Astrocyte (in vitro differentiated cells and primary cell): Measurements from ENCODE around the gene IPO7. TPM values are rescaled to one million over a fixed set of nuclear protein-coding genes. Genes with fewer than 3 reads are reported as not detected.
"Not testable (repeated sequence)": the region's sequence is repeated elsewhere in the genome, so short reads cannot be mapped to it uniquely, and the experiment has no call there.

Experiments
- DNase-seq: peaks from one replicate; pipeline ENCODE4 v3.0.0-alpha.2; 2010; ENCODE audit warnings: low read depth
- FAIRE-seq: peaks from 2 replicates; lab custom pipeline; 2011; peaks lifted over from hg19 to GRCh38; lab: Jason Lieb, UNC
- H2AFZ ChIP-seq: 2 replicates; pipeline ENCODE4 v1.6.0; 2012; ENCODE audit warnings: low read depth, low read length, inconsistent platforms
- H3K27ac ChIP-seq: 2 replicates; pipeline ENCODE4 v1.5.1; 2011; ENCODE audit warnings: low read depth, low read length, inconsistent platforms
- H3K27me3 ChIP-seq: 2 replicates; pipeline ENCODE4 v1.6.0; 2011; ENCODE audit warnings: low read length, inconsistent platforms; ENCODE audit not compliant: insufficient read depth
- H3K36me3 ChIP-seq: 2 replicates; pipeline ENCODE4 v1.5.1; 2011; ENCODE audit warnings: low read length, inconsistent platforms; ENCODE audit not compliant: insufficient read depth
- H3K4me1 ChIP-seq: 2 replicates; pipeline ENCODE4 v1.5.1; 2011; ENCODE audit warnings: low read length, inconsistent platforms; ENCODE audit not compliant: insufficient read depth
- H3K4me2 ChIP-seq: 2 replicates; pipeline ENCODE4 v1.6.0; 2012; ENCODE audit warnings: low read length, inconsistent platforms
- H3K4me3 ChIP-seq: 2 replicates; pipeline ENCODE4 v1.5.1; 2011; ENCODE audit warnings: low read depth, mild to moderate bottlenecking, low read length, inconsistent platforms; ENCODE audit not compliant: insufficient read depth
- H3K79me2 ChIP-seq: 2 replicates; pipeline ENCODE4 v1.6.0; 2012; ENCODE audit warnings: mild to moderate bottlenecking, low read length, inconsistent platforms; ENCODE audit not compliant: insufficient read depth
- H3K9ac ChIP-seq: 2 replicates; pipeline ENCODE4 v1.6.0; 2012; ENCODE audit warnings: mild to moderate bottlenecking, low read length, inconsistent platforms
- H3K9me3 ChIP-seq: 2 replicates; pipeline ENCODE4 v1.5.1; 2012; ENCODE audit warnings: low read depth, mild to moderate bottlenecking, low read length, inconsistent platforms; ENCODE audit not compliant: insufficient read depth
- H4K20me1 ChIP-seq: 2 replicates; pipeline ENCODE4 v1.6.0; 2012; ENCODE audit warnings: low read length, inconsistent platforms; ENCODE audit not compliant: insufficient read depth
- H3K27ac Mint-ChIP-seq: one replicate; pipeline ENCODE4 v1.8.0; 2021; ENCODE audit warnings: mild to moderate bottlenecking, mixed read lengths; ENCODE audit not compliant: unreplicated experiment
- H3K27me3 Mint-ChIP-seq: one replicate; pipeline ENCODE4 v1.8.0; 2021; ENCODE audit warnings: low read depth, mixed read lengths; ENCODE audit not compliant: unreplicated experiment
- H3K36me3 Mint-ChIP-seq: one replicate; pipeline ENCODE4 v1.8.0; 2021; ENCODE audit warnings: low read depth, mixed read lengths; ENCODE audit not compliant: unreplicated experiment
- H3K4me1 Mint-ChIP-seq: one replicate; pipeline ENCODE4 v1.8.0; 2021; ENCODE audit warnings: low read depth, mixed read lengths; ENCODE audit not compliant: unreplicated experiment
- H3K4me3 Mint-ChIP-seq: one replicate; pipeline ENCODE4 v1.8.0; 2021; ENCODE audit warnings: mild to moderate bottlenecking, moderate library complexity, mixed read lengths; ENCODE audit not compliant: unreplicated experiment
- H3K9me3 Mint-ChIP-seq: one replicate; pipeline ENCODE4 v1.8.0; 2021; ENCODE audit warnings: mild to moderate bottlenecking, mixed read lengths; ENCODE audit not compliant: unreplicated experiment
- CTCF ChIP-seq: IDR thresholded peaks from 2 replicates; pipeline ENCODE4 v1.5.1; 2011; ENCODE audit warnings: low read depth, mild to moderate bottlenecking, inconsistent platforms, low read length, moderate library complexity; ENCODE audit not compliant: insufficient read depth
- EZH2 ChIP-seq: IDR thresholded peaks from 2 replicates; pipeline ENCODE4 v1.6.1; 2012; ENCODE audit warnings: mild to moderate bottlenecking, low read length, inconsistent platforms; ENCODE audit not compliant: insufficient read depth
- total RNA-seq: library from RNA; stranded (reverse); gene quantifications from 2 replicates; pipeline ENCODE4 v1.2.1, GENCODE V29; 2021

IPO7 gene
- total RNA-seq, 1 donor from 2014 or later = 142 TPM

GRCh38 chr11:9438611-9439010, 54.2 kb downstream of the IPO7 start:
- Histone ChIP-seq H2AFZ (no peak overlapping the region), H4K20me1 (no peaks in the 10 kb centered on the region), H3K36me3 (peaks cover 67% of the 10 kb centered on the region), H3K79me2 (peaks cover 17% of the 10 kb centered on the region), H3K4me3 (no peak overlapping the region), H3K4me1 (no peaks in the 10 kb centered on the region), H3K9me3 (no peaks in the 10 kb centered on the region), H3K9ac (no peak overlapping the region), H3K27me3 (no peaks in the 10 kb centered on the region), H3K4me2 (no peak overlapping the region), H3K27ac (no peak overlapping the region)
- Mint-ChIP-seq H3K9me3 (no peaks in the 10 kb centered on the region), H3K27me3 (no peaks in the 10 kb centered on the region), H3K4me1 (no peaks in the 10 kb centered on the region), H3K27ac (no peak overlapping the region), H3K4me3 (no peak overlapping the region), H3K36me3 (peaks cover 19% of the 10 kb centered on the region)
- FAIRE-seq (no peak), DNase-seq (no peak)
- TF ChIP-seq CTCF = no peak
- no peak for TF ChIP-seq EZH2

- FAIRE-seq = no peak
- no peak for TF ChIP-seq EZH2
- no peak for TF ChIP-seq CTCF
- no peaks in the 10 kb centered on the region for H3K9me3 ChIP-seq
- H3K36me3 Mint-ChIP-seq = peaks cover 5% of the 10 kb centered on the region
- H3K27me3 Mint-ChIP-seq = no peaks in the 10 kb centered on the region
- H3K27me3 ChIP-seq = no peaks in the 10 kb centered on the region
- H3K27ac Mint-ChIP-seq = no peak overlapping the region
- no peaks in the 10 kb centered on the region for H3K9me3 Mint-ChIP-seq
- H3K79me2 ChIP-seq = peaks cover 2% of the 10 kb centered on the region
- H3K4me3 ChIP-seq = no peak overlapping the region
- no peaks in the 10 kb centered on the region for H3K4me1 ChIP-seq
- H3K4me1 Mint-ChIP-seq = no peaks in the 10 kb centered on the region
- H3K4me3 Mint-ChIP-seq = no peak overlapping the region
- H3K27ac ChIP-seq = no peak overlapping the region
- DNase-seq = no peak
- H3K36me3 ChIP-seq = peaks cover 30% of the 10 kb centered on the region
- no peak overlapping the region for H3K9ac ChIP-seq
- no peak overlapping the region for H3K4me2 ChIP-seq
- no peaks in the 10 kb centered on the region for H4K20me1 ChIP-seq
- no peak overlapping the region for H2AFZ ChIP-seq
These were observed 61.8 kb downstream of the IPO7 start for GRCh38 chr11:9446230-9446629.

GRCh38 chr11:9448576-9449352, 64.3 kb downstream of the IPO7 start:
- H3K27ac ChIP-seq = no peak overlapping the region
- Mint-ChIP-seq H3K27ac (no peak overlapping the region), H3K4me3 (no peak overlapping the region), H3K36me3 (no peaks in the 10 kb centered on the region), H3K4me1 (no peaks in the 10 kb centered on the region), H3K9me3 (no peaks in the 10 kb centered on the region), H3K27me3 (no peaks in the 10 kb centered on the region)
- H3K4me1 ChIP-seq = no peaks in the 10 kb centered on the region
- no peak for TF ChIP-seq CTCF
- TF ChIP-seq EZH2 = no peak
- FAIRE-seq = no peak
- no peaks in the 10 kb centered on the region for H4K20me1 ChIP-seq
- no peak overlapping the region for H3K9ac ChIP-seq
- H3K4me3 ChIP-seq = no peak overlapping the region
- no peaks in the 10 kb centered on the region for H3K9me3 ChIP-seq
- peaks cover 18% of the 10 kb centered on the region for H3K36me3 ChIP-seq
- H3K27me3 ChIP-seq = no peaks in the 10 kb centered on the region
- H3K79me2 ChIP-seq = no peaks in the 10 kb centered on the region
- no peak overlapping the region for H2AFZ ChIP-seq
- no peak overlapping the region for H3K4me2 ChIP-seq
- no peak for DNase-seq

- H3K27ac Mint-ChIP-seq, H3K27ac ChIP-seq, H3K36me3 Mint-ChIP-seq, DNase-seq, H3K27me3 ChIP-seq, FAIRE-seq, H3K9ac ChIP-seq, H3K4me3 Mint-ChIP-seq, H3K4me3 ChIP-seq, H3K4me1 ChIP-seq, H3K27me3 Mint-ChIP-seq, H3K9me3 Mint-ChIP-seq, H3K4me2 ChIP-seq, H2AFZ ChIP-seq, H3K36me3 ChIP-seq, H3K79me2 ChIP-seq, H4K20me1 ChIP-seq, H3K9me3 ChIP-seq, H3K4me1 Mint-ChIP-seq: not testable (repeated sequence)
These were observed 67.6 kb downstream of the IPO7 start for GRCh38 chr11:9452023-9452422.
